WTC11 (cell line): Measurements from ENCODE around the gene GPC1.

ENCODE experiments used
- AFF4 ChIP-seq: sonication (generic); formaldehyde crosslinking; IDR thresholded peaks from 2 replicates; pipeline ENCODE4 v1.8.1; 2023; ENCODE audit warnings: mild to moderate bottlenecking, missing genetic modification reagents, borderline replicate concordance
- ATF3 ChIP-seq: sonication (generic); formaldehyde crosslinking; conservative IDR thresholded peaks from 2 replicates; pipeline ENCODE4 v1.8.1; 2022; ENCODE audit warnings: mild to moderate bottlenecking, missing genetic modification reagents
- CTCF ChIP-seq: fragments of 200-600 bp; IDR thresholded peaks from 2 replicates; pipeline ENCODE4 v1.8.0; 2022; ENCODE audit warnings: antibody characterized with exemption
- FOXP1 ChIP-seq: sonication (generic); formaldehyde crosslinking; IDR thresholded peaks from 2 replicates; pipeline ENCODE4 v1.8.0; 2022; ENCODE audit warnings: missing genetic modification reagents, mild to moderate bottlenecking, moderate library complexity, borderline replicate concordance
- MAX ChIP-seq: sonication (generic); formaldehyde crosslinking; IDR thresholded peaks from 2 replicates; pipeline ENCODE4 v1.8.0; 2022; ENCODE audit warnings: mild to moderate bottlenecking, missing genetic modification reagents
- MLX ChIP-seq: sonication (generic); formaldehyde crosslinking; IDR thresholded peaks from 2 replicates; pipeline ENCODE4 v1.8.1; 2023; ENCODE audit warnings: mild to moderate bottlenecking, missing genetic modification reagents, moderate library complexity
- SMAD4 ChIP-seq: sonication (generic); formaldehyde crosslinking; IDR thresholded peaks from 2 replicates; pipeline ENCODE4 v1.8.0; 2022; ENCODE audit warnings: mild to moderate bottlenecking, missing genetic modification reagents
- TP53 ChIP-seq: sonication (generic); formaldehyde crosslinking; IDR thresholded peaks from 2 replicates; pipeline ENCODE4 v1.8.1; 2023; ENCODE audit warnings: mild to moderate bottlenecking, missing genetic modification reagents

- TF ChIP-seq MLX (no peak), CTCF (no peak), ATF3 (CRISPR knock-in tag) (no peak), MAX (CRISPR knock-in tag) (no peak), FOXP1 (CRISPR knock-in tag) (no peak), AFF4 (no peak), SMAD4 (no peak), TP53 (CRISPR knock-in tag) (no peak)
Observed at GRCh38 chr2:240412211-240412861, 23.1 kb upstream of the GPC1 start.
